ENCODE results near the gene WWP2.

DNA sequence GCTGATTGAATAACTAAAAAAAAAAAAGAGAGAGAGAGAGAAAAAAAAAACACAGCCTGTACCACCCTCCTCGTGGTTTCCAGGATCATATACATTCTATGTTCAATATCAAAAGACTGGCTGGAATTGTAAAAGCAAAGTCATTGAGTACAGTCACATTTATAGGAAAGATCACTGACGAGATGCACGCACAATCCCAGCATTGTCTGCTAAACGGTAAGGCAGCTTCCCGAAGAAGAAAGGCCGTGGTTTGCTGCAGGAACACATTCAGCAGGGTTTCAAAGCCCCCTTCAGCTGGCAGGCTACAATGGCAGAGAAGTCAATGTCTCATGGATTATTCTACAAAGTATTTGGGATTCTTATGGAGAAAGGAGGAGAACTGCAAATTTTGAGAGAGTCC is 45.1 kb upstream of the WWP2 start:
- TF ChIP-seq POLR2A (IDR thresholded peaks at IDR 0.05), result no peak
- TF ChIP-seq, protein P1, sequence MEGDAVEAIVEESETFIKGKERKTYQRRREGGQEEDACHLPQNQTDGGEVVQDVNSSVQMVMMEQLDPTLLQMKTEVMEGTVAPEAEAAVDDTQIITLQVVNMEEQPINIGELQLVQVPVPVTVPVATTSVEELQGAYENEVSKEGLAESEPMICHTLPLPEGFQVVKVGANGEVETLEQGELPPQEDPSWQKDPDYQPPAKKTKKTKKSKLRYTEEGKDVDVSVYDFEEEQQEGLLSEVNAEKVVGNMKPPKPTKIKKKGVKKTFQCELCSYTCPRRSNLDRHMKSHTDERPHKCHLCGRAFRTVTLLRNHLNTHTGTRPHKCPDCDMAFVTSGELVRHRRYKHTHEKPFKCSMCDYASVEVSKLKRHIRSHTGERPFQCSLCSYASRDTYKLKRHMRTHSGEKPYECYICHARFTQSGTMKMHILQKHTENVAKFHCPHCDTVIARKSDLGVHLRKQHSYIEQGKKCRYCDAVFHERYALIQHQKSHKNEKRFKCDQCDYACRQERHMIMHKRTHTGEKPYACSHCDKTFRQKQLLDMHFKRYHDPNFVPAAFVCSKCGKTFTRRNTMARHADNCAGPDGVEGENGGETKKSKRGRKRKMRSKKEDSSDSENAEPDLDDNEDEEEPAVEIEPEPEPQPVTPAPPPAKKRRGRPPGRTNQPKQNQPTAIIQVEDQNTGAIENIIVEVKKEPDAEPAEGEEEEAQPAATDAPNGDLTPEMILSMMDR (IDR thresholded peaks at IDR 0.05), result no peak
